ENCODE data around the gene MED27. TPM values are rescaled to one million over a fixed set of nuclear protein-coding genes. Genes with fewer than 3 reads are reported as not detected.

Gene MED27
- total RNA-seq, 4 donors from 2014 or later, result 12.9 to 21.8 (median 20.0) TPM

GRCh38 chr9:132125361-132125760 is 45.7 kb upstream of the MED27 start:
- Histone ChIP-seq H3K27ac (replicated peaks in 1 of 4) (no peak overlapping the region), H3K9me3 (no peaks in the 10 kb centered on the region), H3K36me3 (no peaks in the 10 kb centered on the region), H3K4me1 (peaks cover 0 to 5% (median 0%) of the 10 kb centered on the region in 4 donors), H3K4me3 (no peak overlapping the region), H3K27me3 (peaks cover 0 to 82% (median 4%) of the 10 kb centered on the region in 4 donors)
- WGBS, result 38% methylated on average over 7 of the region's 7 CpGs
- TF ChIP-seq POLR2AphosphoS5 (IDR thresholded peaks at IDR 0.05) (no peak), EP300 (IDR thresholded peaks at IDR 0.05) (no peak), POLR2A (IDR thresholded peaks at IDR 0.05; ENCODE audit: low read depth) (no peak)
- TF ChIP-seq, protein P1, sequence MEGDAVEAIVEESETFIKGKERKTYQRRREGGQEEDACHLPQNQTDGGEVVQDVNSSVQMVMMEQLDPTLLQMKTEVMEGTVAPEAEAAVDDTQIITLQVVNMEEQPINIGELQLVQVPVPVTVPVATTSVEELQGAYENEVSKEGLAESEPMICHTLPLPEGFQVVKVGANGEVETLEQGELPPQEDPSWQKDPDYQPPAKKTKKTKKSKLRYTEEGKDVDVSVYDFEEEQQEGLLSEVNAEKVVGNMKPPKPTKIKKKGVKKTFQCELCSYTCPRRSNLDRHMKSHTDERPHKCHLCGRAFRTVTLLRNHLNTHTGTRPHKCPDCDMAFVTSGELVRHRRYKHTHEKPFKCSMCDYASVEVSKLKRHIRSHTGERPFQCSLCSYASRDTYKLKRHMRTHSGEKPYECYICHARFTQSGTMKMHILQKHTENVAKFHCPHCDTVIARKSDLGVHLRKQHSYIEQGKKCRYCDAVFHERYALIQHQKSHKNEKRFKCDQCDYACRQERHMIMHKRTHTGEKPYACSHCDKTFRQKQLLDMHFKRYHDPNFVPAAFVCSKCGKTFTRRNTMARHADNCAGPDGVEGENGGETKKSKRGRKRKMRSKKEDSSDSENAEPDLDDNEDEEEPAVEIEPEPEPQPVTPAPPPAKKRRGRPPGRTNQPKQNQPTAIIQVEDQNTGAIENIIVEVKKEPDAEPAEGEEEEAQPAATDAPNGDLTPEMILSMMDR (IDR thresholded peaks at IDR 0.05), result no peak
- intact Hi-C loops (cut with DNase I), result no loop called here
- DNase-seq (ENCODE audit: extremely low spot score), result no peak

GRCh38 chr9:132124800-132125199 is 45.1 kb upstream of the MED27 start:
- intact Hi-C loops (cut with DNase I), result no loop called here
- H3K36me3 ChIP-seq, result no peaks in the 10 kb centered on the region
- no peak for DNase-seq (ENCODE audit: extremely low spot score)
- no peak overlapping the region for H3K27ac ChIP-seq (replicated peaks in 1 of 4)
- WGBS, result 51% methylated on average over 6 of the region's 6 CpGs
- H3K9me3 ChIP-seq, result no peaks in the 10 kb centered on the region
- peaks cover 0 to 5% (median 0%) of the 10 kb centered on the region in 4 donors for H3K4me1 ChIP-seq
- TF ChIP-seq, protein P1 (IDR thresholded peaks at IDR 0.05), result no peak
- TF ChIP-seq POLR2AphosphoS5 (IDR thresholded peaks at IDR 0.05) (no peak), EP300 (IDR thresholded peaks at IDR 0.05) (no peak), POLR2A (IDR thresholded peaks at IDR 0.05; ENCODE audit: low read depth) (no peak)
- peaks cover 0 to 81% (median 4%) of the 10 kb centered on the region in 4 donors for H3K27me3 ChIP-seq
- no peak overlapping the region for H3K4me3 ChIP-seq

- Histone ChIP-seq H3K27ac (replicated peaks in 1 of 4) (no peak overlapping the region), H3K4me3 (no peak overlapping the region), H3K27me3 (peaks cover 0 to 80% (median 2%) of the 10 kb centered on the region in 4 donors), H3K4me1 (no peaks in the 10 kb centered on the region), H3K36me3 (no peaks in the 10 kb centered on the region), H3K9me3 (no peaks in the 10 kb centered on the region)
- intact Hi-C loops (cut with DNase I), result no loop called here
- no peak for DNase-seq (ENCODE audit: extremely low spot score)
- no peak for TF ChIP-seq POLR2A (IDR thresholded peaks at IDR 0.05; ENCODE audit: low read depth)
- TF ChIP-seq EP300 (IDR thresholded peaks at IDR 0.05), result no peak
- TF ChIP-seq, protein P1 (IDR thresholded peaks at IDR 0.05), result no peak
- TF ChIP-seq POLR2AphosphoS5 (IDR thresholded peaks at IDR 0.05), result no peak
- WGBS, result 89% methylated on average over 2 of the region's 2 CpGs
These were observed 41.4 kb upstream of the MED27 start for GRCh38 chr9:132121021-132121420.

DNA sequence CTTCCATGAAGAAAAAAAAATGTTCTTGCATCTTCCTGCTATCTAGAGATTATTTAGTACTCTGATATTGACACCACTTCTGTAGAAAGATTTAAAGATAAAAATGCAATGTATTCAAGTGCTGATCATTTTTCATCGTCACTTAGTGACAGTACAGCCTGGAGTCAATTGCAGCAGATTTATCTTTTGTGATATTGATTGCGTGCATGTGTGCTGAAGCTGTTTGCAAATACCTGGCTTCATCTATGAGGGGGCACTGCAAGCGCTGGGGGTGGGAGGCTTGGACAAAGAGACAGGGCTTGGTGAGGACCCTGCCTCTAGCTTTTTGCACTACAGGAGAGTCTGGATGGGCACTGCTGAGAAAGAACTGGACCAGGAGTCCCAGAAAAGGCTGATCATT is 38.0 kb upstream of the MED27 start:
- Histone ChIP-seq H3K4me3 (no peak overlapping the region), H3K9me3 (no peaks in the 10 kb centered on the region), H3K36me3 (no peaks in the 10 kb centered on the region), H3K4me1 (no peaks in the 10 kb centered on the region), H3K27ac (replicated peaks in 1 of 4) (no peak overlapping the region), H3K27me3 (peaks cover 0 to 76% (median 2%) of the 10 kb centered on the region in 4 donors)
- TF ChIP-seq POLR2AphosphoS5 (IDR thresholded peaks at IDR 0.05) (no peak), POLR2A (IDR thresholded peaks at IDR 0.05; ENCODE audit: low read depth) (no peak), EP300 (IDR thresholded peaks at IDR 0.05) (no peak)
- TF ChIP-seq, protein P1 (IDR thresholded peaks at IDR 0.05), result no peak
- 74% methylated on average over 3 of the region's 3 CpGs for WGBS
- no peak for DNase-seq (ENCODE audit: extremely low spot score)
- intact Hi-C loops (cut with DNase I), result no loop called here

DNA sequence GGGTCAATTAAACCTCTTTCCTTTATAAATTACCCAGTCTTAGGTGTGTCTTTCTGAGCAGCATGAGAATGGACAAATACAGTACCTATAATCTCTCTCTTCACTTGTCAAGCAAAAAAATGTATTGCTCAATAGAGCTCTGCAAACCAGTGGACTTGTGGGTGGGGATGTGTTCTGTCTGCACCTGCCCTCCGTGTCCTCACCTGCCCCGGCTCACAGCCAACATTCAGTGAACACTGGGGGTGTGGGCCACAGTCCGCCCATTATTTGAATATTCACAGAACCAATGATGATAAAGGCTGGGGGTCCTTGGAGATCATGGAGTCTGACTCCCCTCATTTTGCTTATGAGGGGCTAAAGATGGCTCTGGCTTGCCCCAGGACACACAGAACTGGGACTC is 36.9 kb upstream of the MED27 start:
- H3K27ac ChIP-seq (replicated peaks in 1 of 4), result no peak overlapping the region
- H3K4me1 ChIP-seq, result no peaks in the 10 kb centered on the region
- TF ChIP-seq EP300 (IDR thresholded peaks at IDR 0.05) (no peak), POLR2AphosphoS5 (IDR thresholded peaks at IDR 0.05) (no peak), POLR2A (IDR thresholded peaks at IDR 0.05; ENCODE audit: low read depth) (no peak)
- TF ChIP-seq, protein P1 (IDR thresholded peaks at IDR 0.05), result no peak
- 75% methylated on average over 3 of the region's 3 CpGs for WGBS
- intact Hi-C loops (cut with DNase I), result no loop called here
- H3K36me3 ChIP-seq, result no peaks in the 10 kb centered on the region
- no peak overlapping the region for H3K4me3 ChIP-seq
- H3K9me3 ChIP-seq, result no peaks in the 10 kb centered on the region
- DNase-seq (ENCODE audit: extremely low spot score), result no peak
- H3K27me3 ChIP-seq, result peaks cover 0 to 80% (median 2%) of the 10 kb centered on the region in 4 donors
